Left ventricle myocardium inferior (tissue), 1 donor: ENCODE data around the gene HSH2D. TPM values are rescaled to one million over a fixed set of nuclear protein-coding genes. Genes with fewer than 3 reads are reported as not detected.
"Not testable (repeated sequence)": the region's sequence is repeated elsewhere in the genome, so short reads cannot be mapped to it uniquely, and the experiment has no call there.

ENCODE experiments used
- DNase-seq: peaks from one replicate; pipeline ENCODE4 v3.0.0-alpha.2; 2020
- H3K27ac ChIP-seq: fragments of 200-600 bp; replicated peaks from 2 replicates; pipeline ENCODE4 v1.8.0; 2021
- H3K27me3 ChIP-seq: fragments of 200-600 bp; 2 replicates; pipeline ENCODE4 v1.8.0; 2021; ENCODE audit warnings: low read depth
- H3K36me3 ChIP-seq: fragments of 200-600 bp; 2 replicates; pipeline ENCODE4 v1.8.0; 2021
- H3K4me1 ChIP-seq: fragments of 200-600 bp; 2 replicates; pipeline ENCODE4 v1.8.0; 2021
- H3K4me3 ChIP-seq: fragments of 200-600 bp; 2 replicates; pipeline ENCODE4 v1.8.0; 2021; ENCODE audit warnings: mild to moderate bottlenecking, moderate library complexity
- H3K9me3 ChIP-seq: fragments of 200-600 bp; replicated peaks from 2 replicates; pipeline ENCODE4 v1.8.0; 2021
- intact Hi-C: fragments of 100-400 bp; cut with micrococcal nuclease; formaldehyde crosslinking; loops from one replicate; pipeline ENCODE4 v1.11.0; 2022
- total RNA-seq: library from RNA; stranded (reverse); fragmentation: NEBNext Ultra II Directional; extraction: Animal tissue kit (Norgen Biotek cat#: 25700); gene quantifications from one replicate; pipeline ENCODE4 v1.2.1, GENCODE V29; 2021
- TF ChIP-seq, protein P1 (sequence below): fragments of 200-600 bp; IDR thresholded peaks from 2 replicates; pipeline ENCODE4 v1.8.0; 2021; ENCODE audit warnings: antibody characterized with exemption, mild to moderate bottlenecking, borderline replicate concordance
- donor health status: DM: no; HTN: yes; CAD: no; lungs with severe emphysema.

HSH2D gene
- total RNA-seq, 1 donor from 2014 or later, result 0.16 TPM

- H3K36me3 ChIP-seq, result no peaks in the 10 kb centered on the region
- no peak overlapping the region for H3K4me3 ChIP-seq
- no peak for DNase-seq
- intact Hi-C loops, result no loop called here
- TF ChIP-seq, protein P1, sequence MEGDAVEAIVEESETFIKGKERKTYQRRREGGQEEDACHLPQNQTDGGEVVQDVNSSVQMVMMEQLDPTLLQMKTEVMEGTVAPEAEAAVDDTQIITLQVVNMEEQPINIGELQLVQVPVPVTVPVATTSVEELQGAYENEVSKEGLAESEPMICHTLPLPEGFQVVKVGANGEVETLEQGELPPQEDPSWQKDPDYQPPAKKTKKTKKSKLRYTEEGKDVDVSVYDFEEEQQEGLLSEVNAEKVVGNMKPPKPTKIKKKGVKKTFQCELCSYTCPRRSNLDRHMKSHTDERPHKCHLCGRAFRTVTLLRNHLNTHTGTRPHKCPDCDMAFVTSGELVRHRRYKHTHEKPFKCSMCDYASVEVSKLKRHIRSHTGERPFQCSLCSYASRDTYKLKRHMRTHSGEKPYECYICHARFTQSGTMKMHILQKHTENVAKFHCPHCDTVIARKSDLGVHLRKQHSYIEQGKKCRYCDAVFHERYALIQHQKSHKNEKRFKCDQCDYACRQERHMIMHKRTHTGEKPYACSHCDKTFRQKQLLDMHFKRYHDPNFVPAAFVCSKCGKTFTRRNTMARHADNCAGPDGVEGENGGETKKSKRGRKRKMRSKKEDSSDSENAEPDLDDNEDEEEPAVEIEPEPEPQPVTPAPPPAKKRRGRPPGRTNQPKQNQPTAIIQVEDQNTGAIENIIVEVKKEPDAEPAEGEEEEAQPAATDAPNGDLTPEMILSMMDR, result no peak
- H3K27me3 ChIP-seq, result peaks cover 32% of the 10 kb centered on the region
- H3K27ac ChIP-seq, result no peak overlapping the region
- H3K4me1 ChIP-seq, result no peaks in the 10 kb centered on the region
- H3K9me3 ChIP-seq, result no peaks in the 10 kb centered on the region
Measured at GRCh38 chr19:16167055-16167454, 23.6 kb downstream of the HSH2D start.

- intact Hi-C loops, result no loop called here
- Histone ChIP-seq H3K36me3 (no peaks in the 10 kb centered on the region), H3K4me3 (no peak overlapping the region), H3K4me1 (no peaks in the 10 kb centered on the region), H3K9me3 (no peaks in the 10 kb centered on the region), H3K27me3 (peaks cover 44% of the 10 kb centered on the region), H3K27ac (no peak overlapping the region)
- DNase-seq, result no peak
- TF ChIP-seq, protein P1, result no peak
Measured at GRCh38 chr19:16168465-16169081, 25.1 kb downstream of the HSH2D start.

DNA sequence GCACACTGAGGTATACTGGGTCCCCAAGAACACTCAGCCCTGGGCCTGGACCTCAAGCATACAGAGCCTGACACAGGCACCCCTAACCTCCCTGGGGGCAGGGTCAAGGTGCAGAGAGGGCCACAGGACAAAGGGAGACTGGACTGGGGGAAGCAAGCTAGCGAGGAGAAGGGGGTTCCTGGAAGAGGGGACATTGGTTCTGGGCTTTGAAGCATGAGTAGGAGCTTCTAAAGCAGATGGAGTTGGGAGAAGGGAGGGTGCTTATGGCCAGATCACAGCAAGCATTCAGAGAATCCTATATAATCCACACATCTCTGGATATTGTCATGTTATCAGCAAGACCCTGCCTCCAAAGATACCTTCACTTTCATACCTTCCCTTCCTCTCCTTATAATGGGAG is 26.6 kb downstream of the HSH2D start:
- no peaks in the 10 kb centered on the region for H3K36me3 ChIP-seq
- peaks cover 3% of the 10 kb centered on the region for H3K9me3 ChIP-seq
- H3K4me3 ChIP-seq, result no peak overlapping the region
- no peak for DNase-seq
- intact Hi-C loops, result no loop called here
- no peak overlapping the region for H3K27ac ChIP-seq
- no peaks in the 10 kb centered on the region for H3K4me1 ChIP-seq
- TF ChIP-seq, protein P1, result no peak
- H3K27me3 ChIP-seq, result peaks cover 49% of the 10 kb centered on the region

DNA sequence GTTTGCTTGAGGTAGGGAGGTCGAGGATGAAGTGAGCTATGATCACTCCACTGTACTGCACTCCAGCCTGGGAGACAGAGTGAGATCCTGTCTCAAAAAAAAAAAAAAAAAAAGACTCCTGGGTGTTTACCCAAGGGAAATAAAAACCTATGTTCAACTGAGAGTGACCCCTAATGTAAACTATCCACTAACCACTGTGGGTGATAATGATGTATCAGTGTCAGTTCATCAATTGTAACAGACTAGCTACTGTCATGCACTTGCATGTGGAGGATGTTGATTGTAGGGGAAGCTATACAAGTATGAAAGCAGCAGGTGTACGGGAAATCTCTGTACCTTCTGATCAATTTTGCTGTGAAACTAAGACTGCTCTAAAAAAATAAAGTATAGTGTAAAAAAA is 32.5 kb downstream of the HSH2D start:
- Histone ChIP-seq H3K4me3 (no peak overlapping the region), H3K4me1 (no peaks in the 10 kb centered on the region), H3K9me3 (peaks cover 14% of the 10 kb centered on the region), H3K27ac (no peak overlapping the region), H3K27me3 (peaks cover 57% of the 10 kb centered on the region), H3K36me3 (no peaks in the 10 kb centered on the region)
- DNase-seq, result no peak
- intact Hi-C loops, result no loop called here
- TF ChIP-seq, protein P1, result no peak

- peaks cover 53% of the 10 kb centered on the region for H3K27me3 ChIP-seq
Measured at GRCh38 chr19:16178866-16179265, 35.4 kb downstream of the HSH2D start.

GRCh38 chr19:16180611-16181010 is 37.1 kb downstream of the HSH2D start:
- Histone ChIP-seq H3K4me1 (peaks cover 15% of the 10 kb centered on the region), H3K27ac (no peak overlapping the region), H3K4me3 (no peak overlapping the region), H3K36me3 (no peaks in the 10 kb centered on the region), H3K9me3 (peaks cover 6% of the 10 kb centered on the region), H3K27me3 (peaks cover 51% of the 10 kb centered on the region)
- intact Hi-C loops, result loop anchor here (5.0 kb wide), 1 partner anchor 138 kb away; no protein-coding TSS in a partner anchor
- TF ChIP-seq, protein P1, result no peak
- no peak for DNase-seq

More at GRCh38 chr19:16178866-16179265, 35.4 kb downstream of the HSH2D start:
- H3K9me3 ChIP-seq, result peaks cover 14% of the 10 kb centered on the region
- DNase-seq, H3K27ac ChIP-seq, H3K4me3 ChIP-seq, intact Hi-C loops, H3K36me3 ChIP-seq, H3K4me1 ChIP-seq: not testable (repeated sequence)
